GM19455 (cell line): ENCODE measurements around the gene TNNI2.

Experiments
- ATAC-seq: cut with Tn5 transposase; IDR thresholded peaks from one replicate; pipeline ENCODE4 v1.9.1; 2021; ENCODE audit not compliant: unreplicated experiment

The TNNI2 gene

DNA sequence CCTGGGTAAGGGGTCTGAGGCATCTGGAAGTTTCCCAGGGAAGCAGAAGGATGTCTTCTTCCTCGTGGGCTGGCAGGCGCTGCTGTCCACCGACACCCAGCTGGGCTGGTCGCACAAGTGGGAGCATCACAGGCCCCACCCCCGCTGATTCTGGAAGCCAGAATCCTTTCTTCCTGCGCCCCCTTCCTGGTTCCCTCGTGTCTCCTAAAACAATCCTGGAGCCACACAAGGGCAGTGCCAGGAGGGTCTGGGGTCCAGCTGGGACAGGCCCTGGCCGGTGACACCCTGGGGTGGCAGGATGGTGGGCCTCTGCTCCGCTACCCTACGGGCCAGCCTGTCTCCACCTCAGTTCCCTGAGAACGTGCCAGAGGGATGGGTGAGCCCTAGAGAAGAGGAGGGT lies 18.3 kb downstream of the TNNI2 start:
- ATAC-seq = no peak

DNA sequence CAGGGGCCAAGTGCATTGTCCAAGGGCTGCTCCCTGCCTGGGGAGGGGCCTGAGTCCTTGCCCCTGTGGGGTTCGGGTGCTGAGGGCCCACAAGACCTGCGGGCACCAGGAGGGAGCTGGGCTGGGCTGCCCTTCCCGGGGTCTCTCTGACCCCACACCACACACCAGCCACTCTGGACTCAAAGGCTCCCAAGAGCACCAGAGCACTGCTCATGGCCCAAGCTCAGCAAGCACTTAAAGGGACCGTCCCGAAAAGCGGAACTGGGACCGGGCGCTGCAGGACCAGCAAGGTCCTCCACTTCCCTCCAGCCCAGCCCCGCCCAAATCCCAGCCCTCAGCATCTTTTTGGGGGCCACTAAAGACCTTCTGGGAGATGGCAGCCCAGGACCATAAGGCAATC lies 19.4 kb downstream of the TNNI2 start:
- ATAC-seq = no peak

- ATAC-seq = no peak
Observed at GRCh38 chr11:1858576-1858975, 19.8 kb downstream of the TNNI2 start.

GRCh38 chr11:1859004-1859403 lies 20.2 kb downstream of the TNNI2 start:
- ATAC-seq = no peak

GRCh38 chr11:1860108-1860507 lies 21.3 kb downstream of the TNNI2 start:
- no peak for ATAC-seq

DNA sequence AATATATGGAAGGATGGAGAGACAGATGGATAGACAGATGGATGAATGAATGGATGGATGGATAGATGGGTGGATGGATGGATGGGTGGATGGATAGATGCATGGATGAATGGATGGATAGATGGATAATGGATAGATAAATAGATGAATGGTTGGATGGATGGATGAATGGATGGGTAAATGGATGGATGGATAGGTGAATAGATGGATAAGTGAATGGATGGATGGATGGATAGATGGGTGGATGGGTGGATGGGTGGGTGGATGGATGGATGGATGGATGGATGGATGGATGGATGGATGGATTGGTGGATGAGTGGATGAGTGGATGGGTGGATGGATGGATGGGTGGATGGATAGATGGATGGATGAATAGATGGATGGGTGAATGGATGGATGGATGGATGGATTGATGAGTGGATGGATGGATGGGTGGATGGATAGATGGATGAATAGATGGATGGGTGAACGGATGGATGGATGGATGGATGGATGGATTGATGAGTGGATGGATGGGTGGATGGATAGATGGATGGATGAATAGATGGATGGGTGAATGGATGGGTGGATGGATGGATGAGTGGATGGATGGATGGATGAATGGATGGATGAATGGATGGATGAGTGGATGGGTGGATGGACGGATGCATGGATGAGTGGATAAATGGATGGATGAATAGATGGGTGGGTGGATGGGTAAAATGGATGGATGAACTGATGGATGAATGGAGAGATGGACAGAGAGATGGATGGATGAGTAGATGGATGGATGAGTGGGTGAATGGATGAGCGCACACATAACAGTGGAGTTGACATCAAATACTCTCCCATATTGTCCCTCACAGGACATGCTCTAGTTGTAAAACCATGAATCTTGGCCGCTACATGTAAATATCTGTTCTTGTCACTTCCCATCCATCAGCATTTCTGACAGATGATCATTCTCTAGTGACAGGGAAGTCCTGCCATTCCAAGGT lies 22.9 kb downstream of the TNNI2 start:
- no peak for ATAC-seq

DNA sequence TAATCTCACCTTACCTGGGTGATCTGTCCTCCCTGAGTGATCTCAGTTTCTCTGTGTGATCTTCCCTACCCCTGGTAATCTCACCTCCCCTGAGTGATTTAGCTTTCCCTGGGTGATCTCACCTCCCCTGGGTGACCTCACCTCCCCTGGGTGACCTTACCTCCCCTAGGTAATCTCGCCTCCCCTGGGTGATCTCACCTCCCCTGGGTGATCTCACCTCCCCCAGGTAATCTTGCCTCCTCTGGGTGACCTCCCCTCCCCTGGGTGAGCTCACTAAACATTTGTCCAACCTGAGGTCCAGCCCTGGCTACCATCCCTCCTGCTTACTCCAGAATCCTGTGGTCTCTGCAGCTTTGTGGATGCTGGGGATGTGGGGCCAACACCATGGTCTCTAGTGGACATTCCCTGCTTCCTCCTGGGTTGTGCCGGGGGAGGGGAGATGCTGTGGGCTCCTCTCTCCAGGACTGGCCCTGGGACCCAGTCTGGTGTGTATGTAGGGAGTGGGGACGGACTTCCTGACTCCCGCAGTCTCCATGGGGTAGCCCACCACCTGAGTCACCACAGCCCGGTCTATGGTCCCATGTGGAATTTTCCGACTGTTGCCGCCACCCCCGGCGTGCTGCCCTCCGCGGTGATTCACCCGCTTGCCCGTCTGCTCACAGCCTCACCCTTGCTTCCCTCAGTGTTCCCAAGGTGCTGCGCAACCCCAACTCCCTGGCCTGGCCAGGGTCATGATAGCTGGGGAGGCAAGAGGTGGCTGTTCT lies 24.0 kb downstream of the TNNI2 start:
- ATAC-seq = no peak

DNA sequence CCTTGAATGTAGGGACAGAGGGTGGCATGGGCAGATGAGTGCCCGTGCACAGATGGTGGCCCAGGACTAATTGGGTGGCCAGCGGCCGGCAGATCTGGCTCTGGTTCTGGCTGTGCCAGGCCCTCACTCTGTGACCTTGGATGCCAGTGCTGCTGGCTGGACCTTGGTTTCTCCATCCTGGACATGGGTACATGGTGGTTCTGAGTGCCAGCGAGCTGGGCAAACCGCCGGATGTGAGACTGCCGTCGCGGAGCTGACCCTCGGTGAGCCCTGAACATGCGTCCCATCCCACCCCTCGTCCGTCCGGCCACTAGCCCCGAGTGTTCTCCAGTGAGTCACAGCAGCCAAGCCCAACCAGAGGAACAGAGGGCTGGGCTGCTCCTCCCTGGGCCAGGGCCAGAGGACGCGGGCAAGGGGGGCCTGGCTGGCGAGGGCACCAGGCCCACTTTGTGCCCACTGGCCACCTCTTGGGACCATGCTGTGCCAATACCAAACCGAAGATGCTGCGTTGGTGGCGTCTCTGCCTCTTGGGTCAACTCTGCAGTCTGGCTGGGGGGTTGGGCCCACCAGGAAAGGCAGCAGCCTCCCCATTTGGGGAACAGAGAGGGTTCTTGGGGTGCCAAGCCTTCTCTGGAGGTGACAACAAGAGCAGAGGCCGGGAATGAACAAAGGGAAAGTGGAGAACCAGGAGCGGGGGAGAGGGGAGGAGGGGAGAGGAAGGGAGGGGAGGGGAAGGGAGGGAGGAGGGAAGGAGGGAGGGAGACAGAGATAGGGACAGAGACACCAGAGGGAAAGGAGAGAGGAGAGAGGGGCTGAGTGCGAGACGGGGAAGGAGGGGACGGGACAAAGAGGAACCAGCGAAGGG lies 24.8 kb downstream of the TNNI2 start:
- ATAC-seq = no peak

DNA sequence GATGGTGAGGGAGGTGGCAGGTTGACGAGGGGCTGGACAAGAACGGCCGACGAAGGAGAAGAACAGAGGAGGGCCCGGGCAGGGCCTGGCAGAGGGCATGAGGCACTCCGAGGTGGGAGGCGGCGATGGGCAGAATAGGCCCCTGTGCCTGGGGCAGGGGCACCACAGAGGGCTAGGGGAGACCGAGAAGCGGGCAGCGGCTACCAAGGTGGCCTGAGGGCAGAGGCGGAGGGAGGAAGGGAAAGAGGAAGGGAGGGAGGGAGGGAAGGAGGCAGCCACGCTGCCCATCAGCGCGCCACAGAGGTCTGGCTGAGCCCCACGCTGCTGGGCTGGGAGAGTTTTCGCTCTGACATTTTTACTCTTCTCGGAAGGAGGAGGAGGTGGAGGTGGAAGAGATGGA lies 25.4 kb downstream of the TNNI2 start:
- no peak for ATAC-seq

- ATAC-seq = no peak
Observed at GRCh38 chr11:1864831-1865665, 26.3 kb downstream of the TNNI2 start.

- no peak for ATAC-seq
Observed at GRCh38 chr11:1866226-1866625, 27.4 kb downstream of the TNNI2 start.

DNA sequence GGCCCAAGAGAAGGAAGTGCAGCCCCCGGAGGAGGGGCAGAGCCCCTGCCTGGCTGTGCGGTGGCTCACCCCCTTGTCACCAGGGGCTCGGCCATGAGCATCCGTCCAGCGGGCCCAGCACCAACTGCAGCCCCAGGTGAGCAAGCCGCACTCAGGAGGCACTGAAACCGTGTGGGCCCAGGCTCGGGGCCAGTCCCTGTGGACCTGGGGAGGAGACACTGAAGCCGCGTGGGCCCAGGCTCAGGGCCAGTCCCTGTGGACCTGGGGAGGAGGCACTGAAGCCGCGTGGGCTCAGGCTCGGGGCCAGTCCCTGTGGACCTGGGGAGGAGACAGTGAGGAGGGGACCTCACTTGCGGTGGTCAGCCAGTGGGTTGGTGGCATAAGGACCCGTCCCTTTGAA lies 28.0 kb downstream of the TNNI2 start:
- no peak for ATAC-seq

DNA sequence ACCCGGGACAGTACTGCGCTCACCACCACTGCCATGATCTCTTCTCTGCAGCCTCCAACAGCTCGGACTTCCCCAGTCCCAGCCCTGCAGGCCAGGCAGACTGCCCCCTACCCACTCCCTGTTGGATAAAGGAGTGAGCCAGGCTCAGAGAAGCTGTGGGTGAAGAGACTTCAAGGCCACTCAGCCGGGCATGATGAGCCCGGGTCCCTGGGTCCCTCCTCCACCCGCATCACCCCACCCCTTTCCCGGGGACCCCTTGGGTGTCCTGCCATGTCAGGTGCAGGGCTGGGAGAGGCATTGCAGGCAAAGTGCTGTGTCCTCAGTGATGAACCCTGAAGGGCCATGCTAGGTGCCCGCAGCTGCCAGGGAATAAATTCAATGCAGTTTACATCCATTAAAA lies 28.6 kb downstream of the TNNI2 start:
- no peak for ATAC-seq

- no peak for ATAC-seq
Observed at GRCh38 chr11:1868056-1868635, 29.4 kb downstream of the TNNI2 start.

DNA sequence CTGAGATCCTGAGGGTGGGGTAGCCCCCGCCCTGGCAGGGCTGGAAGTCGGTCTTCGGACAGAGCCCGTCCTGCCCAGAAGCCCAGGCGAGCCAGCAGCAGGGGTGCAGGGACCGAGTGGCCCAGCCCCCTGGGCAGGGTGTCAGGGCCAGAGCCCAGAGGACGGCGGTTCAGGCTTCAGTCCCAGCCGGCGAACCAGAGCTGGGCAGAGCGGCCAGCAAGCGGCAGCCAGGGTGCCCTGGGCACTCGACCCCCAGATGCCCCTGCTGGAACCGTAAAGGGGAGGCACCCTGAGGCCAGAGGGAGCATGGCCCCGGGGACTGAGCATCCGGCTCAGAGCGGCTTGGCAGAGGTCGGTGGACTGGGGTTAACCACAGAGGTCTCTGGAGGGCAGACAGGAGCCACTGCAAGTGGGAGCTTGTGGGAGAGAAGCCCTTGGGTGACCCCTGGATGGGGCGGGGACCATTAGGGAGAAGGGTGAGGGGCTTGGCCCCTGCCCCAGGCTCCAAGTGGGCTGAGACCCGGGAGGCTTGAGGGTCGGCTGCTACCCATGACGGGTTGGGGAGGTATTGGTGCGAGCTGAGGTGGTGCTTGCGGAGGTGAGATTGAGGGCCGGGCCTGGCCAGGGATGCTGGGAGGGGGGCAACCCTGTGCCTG lies 30.0 kb downstream of the TNNI2 start:
- ATAC-seq = no peak

DNA sequence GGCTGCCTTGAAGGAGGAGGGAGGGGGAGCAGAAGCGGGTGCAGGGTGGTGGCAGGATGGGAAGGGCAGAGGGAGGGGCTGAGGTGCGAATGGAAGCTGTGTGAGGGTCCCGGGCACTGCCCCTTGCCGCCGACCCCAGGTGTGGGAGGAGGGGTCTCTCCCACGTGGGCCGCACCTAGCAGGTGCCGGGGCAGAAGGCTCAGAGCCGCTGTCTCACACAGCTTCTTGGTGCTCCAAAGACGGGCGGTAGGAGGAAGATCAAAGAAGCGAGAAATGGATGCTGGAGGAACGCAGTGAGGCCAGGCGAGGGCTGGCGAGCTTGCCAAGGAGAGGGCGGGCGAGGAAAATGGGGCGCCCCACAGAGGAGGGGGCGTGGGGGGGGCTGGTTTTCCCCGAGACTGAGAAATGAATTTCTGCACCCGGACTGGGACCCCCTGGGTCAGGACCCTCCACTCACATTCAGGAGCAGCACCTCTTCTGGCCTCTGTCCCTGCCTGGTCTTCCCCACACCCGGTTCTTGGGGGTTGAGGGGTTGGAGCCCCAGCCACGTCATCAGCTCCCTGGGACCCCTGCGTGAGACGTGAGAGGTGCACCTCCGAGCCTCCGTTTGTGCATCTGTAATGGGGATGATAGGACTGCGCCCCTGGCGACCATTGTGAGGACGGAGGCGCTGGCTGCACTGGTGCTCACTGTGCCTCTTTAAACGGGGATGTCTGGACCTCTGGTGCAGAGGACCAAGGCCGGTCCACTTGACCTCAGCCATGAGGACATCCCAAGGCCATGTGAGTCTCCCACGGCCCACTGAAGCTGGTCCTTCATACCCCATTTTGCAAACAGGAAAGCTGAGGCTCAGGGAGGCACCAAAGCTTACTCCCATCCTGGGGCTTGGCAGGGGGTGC lies 30.9 kb downstream of the TNNI2 start:
- ATAC-seq = no peak

DNA sequence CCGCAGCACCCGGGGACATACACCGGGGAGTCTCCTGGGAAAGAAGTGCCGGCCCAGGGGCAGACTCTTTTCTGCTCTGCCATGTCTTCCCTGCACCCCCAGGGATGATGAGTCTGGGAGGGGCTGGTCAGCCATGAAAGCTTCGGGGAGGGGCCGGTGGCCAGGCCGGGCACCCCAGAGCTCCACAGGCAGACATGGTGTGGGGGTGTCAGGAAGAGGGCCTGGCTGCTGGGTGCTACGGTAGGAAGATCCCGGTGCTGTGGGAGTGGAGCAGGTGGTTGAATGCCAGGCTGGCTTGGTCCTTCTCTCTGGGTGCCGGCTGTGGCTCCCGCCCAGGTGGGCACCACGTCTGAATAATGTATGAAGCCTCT lies 31.5 kb downstream of the TNNI2 start:
- ATAC-seq = no peak

GRCh38 chr11:1870721-1871466 lies 32.1 kb downstream of the TNNI2 start:
- ATAC-seq = no peak
